H1 (cell line): ENCODE results near the gene NOC2L. TPM values are rescaled to one million over a fixed set of nuclear protein-coding genes. Genes with fewer than 3 reads are reported as not detected.

ENCODE experiments used
- BACH1 ChIP-seq: IDR thresholded peaks from 2 replicates; pipeline ENCODE4 v1.6.1; 2012; ENCODE audit warnings: low read length, improper control_type of control experiment
- GTF2F1 ChIP-seq: IDR thresholded peaks from 2 replicates; pipeline ENCODE4 v1.6.1; 2012; ENCODE audit warnings: low read depth, low read length, improper control_type of control experiment, borderline replicate concordance
- MAFK ChIP-seq: IDR thresholded peaks from 2 replicates; pipeline ENCODE4 v1.6.1; 2012; ENCODE audit warnings: low read depth, mild to moderate bottlenecking, improper control_type of control experiment, low read length
- NANOG ChIP-seq: IDR thresholded peaks from 2 replicates; pipeline ENCODE4 v1.6.1; 2011; ENCODE audit warnings: low read length, low read depth, mild to moderate bottlenecking, inconsistent platforms; ENCODE audit not compliant: insufficient read depth, poor library complexity, severe bottlenecking
- RXRA ChIP-seq: IDR thresholded peaks from 2 replicates; pipeline ENCODE4 v1.6.1; 2011; ENCODE audit warnings: low read depth, mild to moderate bottlenecking, low read length, moderate library complexity; ENCODE audit not compliant: insufficient read depth
- SP2 ChIP-seq: IDR thresholded peaks from 2 replicates; pipeline ENCODE4 v1.6.1; 2012; ENCODE audit warnings: mild to moderate bottlenecking, low read length, inconsistent platforms
- polyA plus RNA-seq, 7 experiments: library from polyadenylated mRNA; depleted of rRNA in 3 of 7; stranded (reverse) in 5 of 7; unstranded in 2 of 7; fragments of >200 nt in 5 of 7; fragments of 200-250 nt in 2 of 7; gene quantifications; 1 replicate in 5 of 7; 2 replicates in 1 of 7; 4 replicates in 1 of 7; pipeline versions ENCODE4 v1.2.1 to v1.2.3, GENCODE V29; 2011 to 2013; ENCODE audit warnings: missing spikeins in 2 of 7, mixed read lengths in 2 of 7
- total RNA-seq: library from RNA; stranded (reverse); fragmentation: NEBNext Ultra II Directional; extraction: Animal tissue kit (Norgen Biotek cat#: 25700); gene quantifications from 2 replicates; pipeline ENCODE4 v1.2.1, GENCODE V29; 2021

The NOC2L gene
- total and polyA plus RNA-seq, 2 of the 8 experiments (the other 6 are each of a cell fraction or from before 2014, with no cell fraction given): 74.7 to 130 TPM

GRCh38 chr1:956636-957035 lies 2.4 kb downstream of the NOC2L start (continued):
- TF ChIP-seq BACH1 (no peak), GTF2F1 (no peak), NANOG (no peak), RXRA (no peak), SP2 (no peak), MAFK (no peak)
